ENCODE results near the gene FBXW10.
"Not testable (repeated sequence)": the region's sequence is repeated elsewhere in the genome, so short reads cannot be mapped to it uniquely, and the experiment has no call there.

FBXW10 gene, protein sequence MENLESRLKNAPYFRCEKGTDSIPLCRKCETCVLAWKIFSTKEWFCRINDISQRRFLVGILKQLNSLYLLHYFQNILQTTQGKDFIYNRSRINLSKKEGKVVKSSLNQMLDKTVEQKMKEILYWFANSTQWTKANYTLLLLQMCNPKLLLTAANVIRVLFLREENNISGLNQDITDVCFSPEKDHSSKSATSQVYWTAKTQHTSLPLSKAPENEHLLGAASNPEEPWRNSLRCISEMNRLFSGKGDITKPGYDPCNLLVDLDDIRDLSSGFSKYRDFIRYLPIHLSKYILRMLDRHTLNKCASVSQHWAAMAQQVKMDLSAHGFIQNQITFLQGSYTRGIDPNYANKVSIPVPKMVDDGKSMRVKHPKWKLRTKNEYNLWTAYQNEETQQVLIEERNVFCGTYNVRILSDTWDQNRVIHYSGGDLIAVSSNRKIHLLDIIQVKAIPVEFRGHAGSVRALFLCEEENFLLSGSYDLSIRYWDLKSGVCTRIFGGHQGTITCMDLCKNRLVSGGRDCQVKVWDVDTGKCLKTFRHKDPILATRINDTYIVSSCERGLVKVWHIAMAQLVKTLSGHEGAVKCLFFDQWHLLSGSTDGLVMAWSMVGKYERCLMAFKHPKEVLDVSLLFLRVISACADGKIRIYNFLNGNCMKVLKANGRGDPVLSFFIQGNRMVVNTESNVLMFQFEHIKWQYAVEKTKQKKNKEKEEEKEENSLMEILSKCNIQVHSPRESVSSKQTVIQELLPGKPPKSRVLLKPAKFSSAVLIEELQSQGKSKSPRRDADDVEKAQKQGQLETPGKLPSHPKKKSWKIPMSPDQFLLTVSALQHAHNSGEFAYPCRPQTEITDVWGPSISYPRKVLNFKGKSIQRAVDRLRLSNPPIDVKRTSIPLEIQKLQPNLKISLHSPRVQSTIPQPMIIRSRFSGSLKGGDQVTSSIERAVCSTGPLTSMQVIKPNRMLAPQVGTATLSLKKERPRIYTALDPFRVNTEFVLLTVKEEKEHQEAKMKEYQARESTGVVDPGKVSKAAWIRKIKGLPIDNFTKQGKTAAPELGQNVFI

DNA sequence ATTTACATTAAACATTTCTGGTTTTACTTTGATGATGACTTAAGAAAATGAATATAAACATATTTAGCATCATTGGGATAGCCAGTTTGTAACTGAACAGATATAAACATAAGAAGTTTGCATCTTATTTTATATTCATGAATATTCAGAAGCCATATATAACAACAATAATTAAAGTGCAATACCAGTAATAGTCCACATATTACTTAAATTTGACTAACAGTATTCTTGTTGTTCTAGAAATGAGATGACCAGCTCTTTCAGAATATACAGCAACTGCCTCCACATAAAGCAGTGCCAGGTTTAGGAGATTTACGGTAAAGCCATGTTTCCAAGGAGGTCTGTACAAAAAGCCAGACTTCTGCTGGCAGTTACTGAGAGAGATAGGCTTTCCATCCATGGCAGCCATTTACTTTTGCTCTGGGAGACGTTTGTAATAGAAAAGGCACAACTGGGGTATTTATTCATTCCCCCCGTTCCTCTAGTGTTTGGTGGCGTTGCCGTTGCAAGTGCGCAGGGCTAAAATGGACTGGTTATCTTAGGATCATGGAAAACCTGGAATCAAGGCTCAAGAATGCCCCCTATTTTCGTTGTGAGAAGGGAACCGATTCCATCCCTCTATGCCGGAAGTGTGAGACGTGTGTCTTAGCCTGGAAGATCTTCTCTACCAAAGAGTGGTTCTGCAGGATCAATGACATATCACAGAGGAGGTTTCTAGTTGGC lies at the start of gene FBXW10:
TSS of gene FBXW10 (plus strand) at position 356 of the 723 bp plus-strand sequence. CDS start at position 547, 191 bp downstream.
- not testable (repeated sequence) for DNase-seq

DNA sequence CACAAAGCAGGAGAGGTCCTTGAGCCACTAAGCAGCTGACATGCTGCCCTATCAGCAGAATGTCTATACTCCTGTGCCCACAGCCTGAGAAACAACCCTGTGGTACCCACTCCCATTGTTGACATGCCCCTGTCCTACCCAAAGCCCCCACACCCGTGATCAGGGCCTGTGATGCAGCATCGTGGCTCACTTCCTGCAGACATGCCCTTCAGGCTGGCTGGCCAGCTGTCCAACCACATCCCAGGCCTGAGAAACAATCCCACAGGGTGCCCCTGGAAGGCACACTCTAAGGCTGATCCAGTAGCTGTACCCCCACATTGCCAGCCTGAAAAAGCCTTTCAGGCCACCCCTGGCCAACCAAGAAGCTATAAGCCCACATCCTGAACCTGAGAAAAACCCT lies 48.7 kb upstream of the FBXW10 start:
- DNase-seq, result not testable (repeated sequence)

DNA sequence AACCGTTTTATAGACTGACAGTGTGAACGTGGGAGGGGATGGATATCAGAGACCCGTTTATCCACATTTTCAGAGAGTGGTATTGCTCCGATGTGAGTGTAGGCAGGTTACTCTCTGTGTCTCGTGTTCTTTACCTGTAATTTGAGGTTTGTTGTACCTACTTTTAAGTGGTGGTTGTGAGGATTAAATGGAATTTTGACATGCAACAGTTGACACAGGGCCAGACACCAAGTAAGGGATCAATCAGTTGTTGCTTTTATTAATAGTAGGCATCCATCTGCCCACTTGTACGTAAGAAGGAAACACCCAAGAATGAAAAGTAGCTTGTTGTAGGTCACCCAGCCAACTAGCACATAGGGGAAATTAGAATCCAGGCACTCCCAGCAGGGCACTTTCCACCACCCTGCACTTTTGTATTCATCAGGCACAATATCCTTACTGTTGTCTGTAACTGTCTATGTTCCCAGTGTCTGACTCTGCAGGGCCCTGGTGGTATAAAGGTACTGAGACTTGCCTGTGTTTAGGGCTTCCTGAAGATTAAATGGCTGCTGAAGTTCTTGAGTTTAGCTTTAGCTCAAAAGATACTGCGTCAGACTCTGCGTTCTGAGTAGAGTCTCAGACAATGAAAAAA lies 45.3 kb upstream of the FBXW10 start:
- not testable (repeated sequence) for DNase-seq

DNA sequence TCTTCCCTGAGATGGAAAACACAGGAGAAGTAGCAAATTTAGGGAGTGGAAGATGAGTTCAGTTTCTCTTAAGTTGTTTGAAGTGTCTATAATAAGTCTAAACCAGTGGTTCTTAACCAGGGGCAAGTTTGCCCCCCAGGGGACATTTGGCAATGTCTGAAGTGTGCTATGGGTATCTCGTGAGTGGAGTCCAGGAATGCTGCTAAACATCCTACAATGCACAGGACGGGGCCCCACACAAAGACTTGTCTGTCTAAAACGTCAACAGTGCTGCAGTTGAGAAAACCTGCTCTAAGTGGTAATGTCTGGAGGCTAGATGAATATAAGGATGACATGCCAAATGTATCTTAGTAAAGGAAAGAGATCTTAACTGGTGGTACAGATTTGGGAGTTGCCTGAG lies 37.9 kb upstream of the FBXW10 start:
- not testable (repeated sequence) for DNase-seq

DNA sequence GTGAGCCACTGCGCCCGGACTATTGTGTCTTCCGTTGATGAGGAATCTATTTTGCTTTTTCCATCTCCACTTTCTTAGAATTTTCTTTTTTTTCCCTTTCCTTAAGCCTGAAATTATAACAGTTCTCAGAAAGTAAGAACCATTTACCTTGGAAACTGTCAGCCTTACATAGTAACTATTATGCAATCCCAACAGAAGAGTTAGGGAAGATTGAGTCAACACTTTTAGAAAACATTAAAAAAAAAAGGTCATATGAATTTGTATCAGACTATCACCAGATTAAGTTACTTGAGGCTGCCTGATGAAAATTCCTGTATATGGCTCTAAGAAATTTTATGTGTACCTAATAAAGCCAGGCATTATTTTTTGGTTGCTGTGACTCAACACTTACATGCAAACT lies 35.6 kb upstream of the FBXW10 start:
- not testable (repeated sequence) for DNase-seq

DNA sequence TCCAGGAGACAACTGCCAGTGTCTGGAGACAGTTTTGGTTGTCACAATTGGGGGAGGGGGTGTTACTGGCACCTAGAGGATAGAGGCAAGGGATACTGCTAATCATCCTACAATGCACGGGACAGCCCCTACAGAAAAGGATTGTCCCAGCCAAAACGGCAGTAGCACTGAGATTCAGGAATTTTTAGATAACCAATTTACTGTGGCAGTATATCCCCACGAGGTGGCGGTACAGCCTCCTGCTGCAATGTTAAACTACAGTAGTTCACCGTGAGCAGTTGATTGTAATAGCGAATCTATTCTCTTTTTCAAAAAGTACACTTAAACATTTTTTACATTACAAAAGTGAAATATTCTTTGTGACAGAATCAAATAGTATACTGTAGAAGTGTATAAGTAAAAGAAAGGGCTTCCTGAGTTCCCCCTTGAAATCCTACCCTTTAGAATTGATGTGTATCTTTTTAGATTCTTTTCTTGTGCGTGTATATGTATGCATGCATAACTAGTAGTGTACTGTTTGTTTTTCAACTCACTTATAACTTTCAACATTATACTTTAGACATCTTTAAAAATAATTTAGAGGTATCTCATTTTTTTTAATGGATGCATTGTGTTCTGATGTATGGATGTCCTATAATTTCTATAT lies 31.4 kb upstream of the FBXW10 start:
- DNase-seq, result peak; percentile 73

DNA sequence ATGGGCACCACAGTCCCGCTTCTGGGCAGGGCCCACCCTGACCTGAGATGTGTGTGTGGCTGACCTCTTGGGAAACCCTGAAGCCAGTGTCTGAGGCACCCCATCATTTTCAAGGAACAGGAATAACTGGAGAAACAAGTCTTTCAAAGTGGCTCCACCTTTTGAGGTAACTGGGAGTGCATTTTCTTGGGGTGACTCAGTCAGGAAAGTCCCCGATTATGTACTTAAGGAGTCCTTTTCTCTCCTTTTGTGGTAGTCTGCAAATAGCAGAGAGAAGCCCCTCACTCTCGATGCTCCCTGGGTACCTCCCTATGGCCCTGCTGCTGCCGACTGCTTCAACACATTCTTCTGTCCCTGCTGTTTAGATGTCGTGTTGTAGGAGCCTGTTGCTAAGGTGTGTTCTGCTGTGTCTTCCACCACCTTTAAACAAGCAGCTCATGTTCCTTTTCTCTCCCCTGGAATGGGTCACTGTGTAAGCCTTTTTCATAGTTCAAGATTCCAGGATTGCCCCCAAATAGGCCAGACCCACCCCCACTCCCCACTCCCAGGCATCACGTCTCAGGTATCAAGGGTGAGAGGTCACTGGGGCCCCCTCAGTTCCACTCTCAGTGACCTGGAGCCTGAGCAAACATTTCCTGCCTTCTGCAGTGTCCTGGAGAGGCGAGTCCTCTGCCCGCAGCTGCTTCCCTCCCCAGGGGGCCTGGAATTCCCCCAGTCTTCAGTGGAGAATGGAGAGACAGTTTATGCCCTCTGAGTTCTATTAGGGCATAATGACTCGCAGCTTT lies 25.0 kb upstream of the FBXW10 start:
- peak; percentile 52 for DNase-seq

DNA sequence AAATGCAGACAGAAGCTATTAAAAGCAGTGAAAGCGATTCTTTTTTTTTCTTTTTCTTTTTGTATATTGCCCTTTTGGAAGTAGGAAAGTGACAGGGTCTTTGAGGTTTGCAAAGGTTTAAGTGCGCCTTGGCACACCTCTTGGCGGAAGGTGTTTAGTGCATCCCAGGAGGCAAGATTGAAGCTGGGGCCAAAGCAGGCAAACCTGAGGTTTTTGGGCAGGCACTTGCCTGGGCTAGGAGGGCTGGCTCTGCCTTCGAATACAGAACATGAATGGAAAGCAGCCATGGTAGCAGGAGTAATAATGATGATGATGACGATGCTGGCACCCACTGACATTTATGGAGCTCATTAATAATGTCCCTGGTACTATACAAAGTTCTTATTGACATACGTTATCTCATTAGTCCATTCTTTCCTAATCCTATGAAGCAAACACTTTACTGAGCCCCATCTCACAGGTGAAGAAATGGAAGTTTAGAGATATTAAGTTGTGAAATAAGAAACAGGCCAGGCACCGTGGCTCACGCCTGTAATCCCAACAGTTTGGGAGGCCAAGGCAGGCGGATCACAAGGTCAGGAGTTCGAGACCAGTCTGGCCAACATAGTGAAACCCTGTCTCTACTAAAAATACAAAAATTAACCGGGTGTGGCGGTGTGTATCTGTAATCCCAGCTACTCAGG lies 24.3 kb upstream of the FBXW10 start:
- DNase-seq, result not testable (repeated sequence)

DNA sequence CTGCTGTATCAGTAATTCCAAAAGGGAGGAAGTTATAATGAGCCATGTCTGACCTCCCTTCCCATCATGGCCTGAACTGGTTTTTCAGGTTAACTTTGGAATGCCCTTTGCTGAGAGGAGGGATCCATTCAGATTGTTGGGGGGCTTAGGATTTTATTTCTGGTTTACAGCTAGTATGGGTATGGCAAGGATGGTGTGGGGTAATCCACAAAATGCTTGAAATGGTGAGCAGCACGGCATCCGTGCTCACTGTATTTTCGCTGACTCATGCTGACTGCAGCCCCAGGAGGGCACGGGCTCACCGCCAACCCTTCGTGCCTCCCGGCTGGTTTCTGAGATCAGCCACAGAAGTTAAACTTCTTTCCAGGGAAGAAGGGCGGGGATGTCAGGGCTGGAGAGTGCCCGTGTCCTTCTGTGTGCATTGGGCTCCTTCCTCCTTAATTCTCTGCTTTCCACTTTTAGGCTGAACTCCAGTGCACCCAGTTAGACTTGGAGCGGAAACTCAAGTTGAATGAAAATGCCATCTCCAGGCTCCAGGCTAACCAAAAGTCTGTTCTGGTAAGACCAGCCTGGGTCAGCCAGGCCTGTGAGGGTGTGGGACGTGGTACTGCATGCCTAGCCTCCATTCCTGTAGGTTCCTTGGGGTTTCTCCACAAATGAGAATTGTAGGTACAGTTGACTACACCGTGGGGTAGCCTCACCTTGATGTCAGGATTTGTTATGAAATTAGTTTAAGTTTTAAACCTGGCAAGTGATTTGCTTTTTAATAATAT lies 21.9 kb upstream of the FBXW10 start:
- not testable (repeated sequence) for DNase-seq

DNA sequence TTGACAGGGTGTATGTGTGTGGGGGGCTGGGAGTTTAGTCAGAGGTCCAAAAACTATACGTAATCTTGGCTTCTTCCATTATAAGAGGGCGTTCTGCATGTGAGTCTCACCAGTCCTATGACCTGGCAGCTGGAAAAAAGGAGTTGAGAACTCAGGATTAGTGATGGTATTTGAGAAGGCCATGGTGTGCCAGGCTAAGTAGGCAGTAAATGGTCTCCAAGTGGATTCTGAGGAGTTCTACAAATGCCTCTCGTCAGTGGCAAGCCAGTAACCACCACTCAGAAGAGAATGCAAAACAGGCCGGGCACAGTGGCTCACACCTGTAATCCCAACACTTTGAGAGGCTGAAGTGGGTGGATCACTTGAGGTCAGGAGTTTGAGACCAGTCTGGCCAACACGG lies 21.2 kb upstream of the FBXW10 start:
- DNase-seq, result not testable (repeated sequence)

DNA sequence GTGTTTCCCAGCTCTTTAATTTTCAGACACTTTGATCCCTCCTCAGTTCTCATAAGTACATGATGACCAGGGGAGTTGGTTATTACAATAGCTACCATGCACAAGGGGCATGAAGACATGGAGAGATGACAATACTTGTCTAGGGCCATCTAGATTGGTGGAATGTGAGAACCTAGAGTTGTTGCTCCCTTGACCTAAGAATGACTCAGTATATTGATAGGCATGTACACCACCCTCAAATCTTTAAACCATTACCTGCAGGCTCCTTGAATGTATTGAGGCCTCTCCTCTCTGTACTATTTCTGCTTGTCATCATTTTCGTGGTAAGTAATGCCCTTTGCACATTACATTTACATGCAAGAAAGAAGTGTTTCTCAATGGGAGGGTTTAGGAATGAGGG lies 20.3 kb upstream of the FBXW10 start:
- not testable (repeated sequence) for DNase-seq

DNA sequence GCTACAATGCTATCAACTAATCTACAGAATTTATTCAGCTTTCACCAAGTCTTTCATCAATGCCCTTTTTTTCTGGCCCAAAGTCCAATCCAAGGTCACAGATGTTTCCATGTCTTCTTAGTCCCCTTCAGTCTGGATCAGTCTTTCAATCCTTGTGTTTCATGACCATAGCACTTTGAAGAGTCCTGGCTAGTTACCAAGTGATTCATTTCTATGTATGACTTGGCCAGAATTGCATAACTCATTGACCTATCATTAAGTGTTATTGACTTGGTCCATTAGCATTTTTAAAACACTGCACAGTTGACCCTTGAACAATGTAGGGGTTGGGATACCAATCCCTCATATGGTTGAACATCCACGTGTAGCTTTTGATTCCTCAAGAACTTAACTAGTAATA lies 11.4 kb upstream of the FBXW10 start:
- not testable (repeated sequence) for DNase-seq

DNA sequence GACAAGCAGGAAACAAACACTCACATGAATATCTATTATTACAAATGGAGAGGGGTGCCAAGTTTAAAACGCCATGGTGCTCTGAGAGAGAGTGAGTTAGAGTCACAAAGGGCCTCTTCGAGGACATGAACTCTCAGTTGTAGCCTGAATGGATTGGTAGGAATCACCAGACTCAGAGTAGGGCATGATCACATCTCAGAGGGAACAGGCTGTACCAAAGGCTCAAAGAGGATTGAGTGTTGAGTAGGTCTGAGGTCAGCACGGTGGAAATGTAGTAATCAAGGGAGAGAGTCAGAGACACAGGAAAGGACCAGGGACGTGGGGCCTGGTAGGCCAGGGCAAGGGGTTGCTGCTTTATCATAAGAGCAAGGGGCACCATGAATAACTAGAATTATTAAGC lies 10.5 kb upstream of the FBXW10 start:
- not testable (repeated sequence) for DNase-seq

DNA sequence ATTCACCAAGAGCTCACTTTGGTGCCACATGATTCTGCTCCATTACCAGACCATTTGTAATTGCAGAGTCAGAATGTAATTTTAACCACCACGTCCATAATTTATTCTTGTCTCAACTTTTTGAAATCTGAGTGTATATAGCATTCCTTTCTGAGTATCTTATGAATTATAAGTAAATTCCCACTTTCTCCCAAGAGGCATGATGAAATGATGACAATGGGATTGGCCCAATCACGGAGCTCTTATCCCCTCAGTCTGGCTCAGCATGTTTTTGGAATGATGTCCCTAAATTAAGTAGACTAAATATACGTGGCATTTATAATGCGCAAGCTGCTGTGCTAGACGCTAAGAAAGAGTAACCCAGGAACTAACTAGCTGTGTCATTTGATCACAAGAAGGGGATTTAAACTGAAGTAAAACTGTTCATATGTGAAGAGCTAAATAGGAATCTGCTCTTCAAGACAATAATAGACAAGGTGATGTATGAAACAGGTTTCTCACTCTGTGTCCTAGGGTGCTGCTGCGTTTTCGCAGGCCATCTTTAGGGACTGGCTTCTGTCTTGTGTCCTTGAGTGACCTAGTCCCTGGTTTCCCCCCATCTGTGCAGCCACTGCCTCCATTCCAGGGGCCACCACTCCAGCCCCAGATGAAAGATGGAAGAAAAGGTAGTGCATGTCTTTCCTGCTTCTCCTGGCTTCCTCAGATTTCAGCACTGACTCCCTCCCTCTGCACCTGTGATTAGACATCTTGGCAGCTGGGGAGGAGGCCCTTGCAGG lies 4.0 kb upstream of the FBXW10 start:
- DNase-seq, result not testable (repeated sequence)

DNA sequence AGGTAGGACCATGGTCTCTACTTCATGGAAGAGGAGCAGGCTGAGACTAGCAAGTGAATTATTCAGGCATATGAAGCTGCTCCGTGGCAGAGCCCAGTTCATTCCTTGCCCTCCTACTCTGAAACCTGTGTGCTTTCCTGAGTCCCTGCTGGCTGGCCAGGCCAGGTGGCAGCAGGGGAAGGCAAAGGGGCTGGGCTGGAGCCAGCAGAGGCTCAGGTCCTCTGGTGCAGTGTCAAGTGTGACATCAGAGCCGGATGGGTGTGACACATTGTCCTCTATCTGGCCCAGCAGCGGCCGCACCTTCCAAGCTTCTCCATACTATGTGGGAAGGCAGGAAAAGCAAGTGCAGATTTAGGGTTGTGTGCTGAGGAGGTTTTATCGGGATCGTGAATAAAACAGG lies 2.6 kb upstream of the FBXW10 start:
- DNase-seq, result not testable (repeated sequence)

DNA sequence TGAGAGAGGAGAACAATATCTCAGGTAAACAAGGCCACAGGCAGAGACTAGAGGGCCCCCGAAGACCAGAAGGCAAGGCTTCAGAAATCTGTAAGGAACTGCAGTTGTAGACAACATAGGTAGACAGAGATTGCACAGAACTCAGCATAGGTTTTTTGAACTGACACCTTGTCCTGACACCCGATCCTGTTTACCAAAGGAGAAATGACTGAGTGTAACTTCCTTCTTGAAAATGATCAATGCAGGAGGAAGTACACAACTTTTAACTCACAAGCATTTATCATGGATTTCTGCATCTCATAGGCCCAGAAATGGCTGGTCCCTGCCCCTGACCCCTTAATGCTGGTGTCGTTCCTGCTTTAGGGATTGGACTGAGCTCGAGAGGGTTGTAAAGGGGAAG lies 872 bp downstream of the FBXW10 start:
- not testable (repeated sequence) for DNase-seq

DNA sequence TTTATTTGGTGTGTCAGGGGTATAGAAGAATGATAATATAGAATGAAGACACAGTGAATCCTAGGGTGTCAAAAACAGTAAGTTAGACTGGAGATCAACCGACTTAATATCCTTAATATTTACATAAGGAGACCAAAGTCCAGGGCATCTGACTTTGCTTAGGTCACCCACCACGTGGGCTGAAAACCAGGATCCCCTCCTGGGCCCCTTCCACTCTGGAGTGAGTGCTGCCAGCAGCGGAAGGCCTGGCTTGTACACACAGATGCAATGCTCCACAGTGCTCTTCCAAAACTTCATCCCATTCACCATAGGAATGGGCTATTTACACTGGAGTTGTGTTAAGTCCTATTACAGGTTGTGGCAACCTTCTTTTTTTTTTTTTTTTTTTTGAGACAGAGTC lies 2.7 kb downstream of the FBXW10 start:
- not testable (repeated sequence) for DNase-seq

DNA sequence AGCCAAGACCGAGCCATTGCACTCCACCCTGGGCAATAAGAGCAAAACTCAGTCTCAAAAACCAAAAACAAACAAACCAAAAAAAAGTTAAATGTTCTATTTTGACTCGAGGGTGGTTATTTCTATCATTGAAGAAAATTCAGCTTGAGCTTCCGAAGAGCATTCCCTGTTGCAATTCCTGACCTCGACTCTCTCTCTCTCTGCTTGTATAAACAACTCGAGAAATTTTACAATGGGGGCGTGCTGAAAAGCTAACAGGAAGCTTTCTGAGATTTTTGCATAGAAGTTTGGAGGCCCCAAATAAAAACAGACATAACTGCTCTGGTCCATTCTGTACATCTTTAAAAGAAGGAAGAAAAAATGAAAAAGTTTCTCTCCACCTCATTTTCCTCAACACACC lies 3.6 kb downstream of the FBXW10 start:
- not testable (repeated sequence) for DNase-seq

Measured in right forelimb (tissue), 1 donor.